Muscle of back (tissue), 13 donors: ENCODE data around the gene TBC1D3H. TPM values are rescaled to one million over a fixed set of nuclear protein-coding genes. Genes with fewer than 3 reads are reported as not detected.
"Not testable (repeated sequence)": the region's sequence is repeated elsewhere in the genome, so short reads cannot be mapped to it uniquely, and the experiment has no call there.

ENCODE experiments used
- DNase-seq, 3 donors: peaks; one replicate each; pipeline versions ENCODE4 v3.0.0 to v3.0.0-alpha.2; 2013
- long read RNA-seq, 9 donors: transcript quantifications; one replicate each; lab custom pipeline, GENCODE V29; 2026
- polyA plus RNA-seq, 10 donors: library from polyadenylated mRNA; unstranded; fragments of 120-200 nt; gene quantifications; one replicate each; pipeline ENCODE4 v1.2.1, GENCODE V29; 2013; ENCODE audit not compliant: insufficient read length in 10 of 10

TBC1D3H gene
- 1 to 10 TPM in 1 of 10 donors, not detected in 9; 9.4 TPM for polyA plus RNA-seq
- long read RNA-seq, donor 1: 0 reads
- long read RNA-seq, donor 2: 0 reads
- long read RNA-seq, donor 3: 0 reads
- long read RNA-seq, donor 4: 0 reads
- long read RNA-seq, donor 5: 0 reads
- long read RNA-seq, donor 6: 0 reads
- long read RNA-seq, donor 7: 0 reads
- long read RNA-seq, donor 8: 0 reads
- long read RNA-seq, donor 9: 0 reads

DNA sequence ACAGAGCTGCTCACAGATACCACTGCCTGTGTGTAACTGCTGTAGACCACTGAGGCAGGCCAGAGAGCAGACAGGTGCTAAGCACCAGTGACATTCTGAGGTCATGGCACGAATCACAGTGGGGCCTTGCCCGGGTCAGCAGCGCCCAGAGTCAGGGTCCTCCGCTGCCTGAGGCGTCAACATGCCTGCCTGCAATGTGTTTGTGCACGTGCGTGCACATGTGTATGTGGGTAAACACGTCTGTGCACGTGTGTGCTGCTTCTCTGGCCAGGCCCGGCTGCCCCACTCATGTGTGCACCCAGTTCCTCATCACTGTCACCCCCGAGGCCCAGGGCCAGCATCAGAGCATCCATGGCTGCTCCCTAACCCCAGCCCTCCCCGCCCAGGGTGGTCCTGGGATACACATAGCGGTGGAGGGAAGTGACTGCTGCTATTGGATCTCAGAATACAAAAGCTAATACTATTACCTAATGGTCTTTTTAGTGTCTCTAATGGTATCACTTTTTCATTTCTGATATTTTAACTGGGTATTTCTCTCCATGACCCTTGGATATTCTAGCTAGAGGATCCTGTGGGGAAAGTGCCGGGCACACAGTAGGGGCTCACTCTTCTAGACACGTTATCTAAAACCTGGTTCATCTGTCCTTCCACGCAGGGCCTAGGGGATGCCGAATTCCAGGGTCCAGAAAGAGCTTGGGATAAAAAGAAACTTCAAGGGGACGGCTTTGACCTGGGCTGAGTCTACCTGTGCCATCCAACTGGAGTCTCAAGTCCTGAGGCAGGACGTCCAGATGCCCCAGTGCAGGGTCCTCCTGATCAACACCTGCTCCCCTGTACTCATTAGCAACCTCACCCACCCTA lies at the start of gene TBC1D3H:
TSS of gene TBC1D3H (minus strand) at position 51 of the 861 bp plus-strand sequence. CDS start 1,540 bp downstream, outside the sequence.
- DNase-seq: peak in 1 of 3 donors; percentile 0

DNA sequence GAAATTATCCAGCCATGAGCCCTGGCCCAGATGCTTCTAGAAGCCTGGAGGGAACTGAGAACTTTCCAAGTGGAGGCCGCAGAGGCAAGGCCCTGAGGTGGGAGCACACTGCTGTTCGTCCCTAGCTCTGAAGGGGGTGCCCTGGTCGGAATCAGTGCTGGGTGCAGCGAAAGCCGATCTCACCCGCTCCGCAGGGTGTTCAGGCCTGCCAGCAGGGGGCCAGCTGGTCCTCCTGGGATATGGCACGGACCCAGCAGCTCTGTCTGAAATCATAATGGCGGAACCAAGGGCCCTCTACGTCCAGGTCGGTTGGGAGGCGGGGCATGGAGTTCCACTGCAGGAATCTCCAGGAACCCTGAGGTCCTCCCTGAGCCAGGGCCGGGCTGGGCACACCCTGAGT lies 40.7 kb upstream of the TBC1D3H start:
- not testable (repeated sequence) for DNase-seq

DNA sequence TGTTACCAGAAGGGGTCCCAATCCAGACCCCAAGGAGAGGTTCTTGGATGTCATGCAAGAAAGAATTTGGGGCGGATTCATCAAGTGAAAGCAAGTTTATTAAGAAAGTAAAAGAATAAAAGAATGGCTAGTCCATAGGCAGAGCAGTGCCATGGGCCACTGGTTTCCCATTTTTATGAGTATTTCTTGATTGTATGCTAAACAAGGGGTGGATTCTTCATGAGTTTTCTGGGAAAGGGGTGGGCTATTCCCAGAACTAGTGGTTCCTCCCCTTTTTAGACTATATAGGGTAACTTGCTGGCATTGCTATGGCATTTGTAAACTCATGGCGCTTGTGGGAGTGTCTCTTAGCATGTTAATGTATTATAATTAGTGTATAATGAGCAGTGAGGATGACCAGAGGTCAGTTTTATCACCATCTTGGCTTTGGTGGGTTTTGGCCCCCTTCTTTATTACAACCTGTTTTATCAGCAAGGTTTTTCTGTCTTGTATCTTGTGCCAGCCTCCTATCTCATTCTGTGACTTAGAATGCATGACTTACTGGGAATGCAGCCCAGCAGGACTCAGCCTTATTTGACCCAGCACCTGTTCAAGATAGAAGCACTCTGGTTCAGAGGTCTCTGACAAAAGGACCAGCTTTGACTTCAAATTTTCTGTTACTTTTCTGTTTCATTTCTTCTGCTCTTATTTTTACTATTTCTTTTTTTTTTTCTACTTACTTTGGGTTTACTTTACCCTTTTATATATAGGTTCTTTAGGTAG lies 27.1 kb upstream of the TBC1D3H start:
- DNase-seq: not testable (repeated sequence)

DNA sequence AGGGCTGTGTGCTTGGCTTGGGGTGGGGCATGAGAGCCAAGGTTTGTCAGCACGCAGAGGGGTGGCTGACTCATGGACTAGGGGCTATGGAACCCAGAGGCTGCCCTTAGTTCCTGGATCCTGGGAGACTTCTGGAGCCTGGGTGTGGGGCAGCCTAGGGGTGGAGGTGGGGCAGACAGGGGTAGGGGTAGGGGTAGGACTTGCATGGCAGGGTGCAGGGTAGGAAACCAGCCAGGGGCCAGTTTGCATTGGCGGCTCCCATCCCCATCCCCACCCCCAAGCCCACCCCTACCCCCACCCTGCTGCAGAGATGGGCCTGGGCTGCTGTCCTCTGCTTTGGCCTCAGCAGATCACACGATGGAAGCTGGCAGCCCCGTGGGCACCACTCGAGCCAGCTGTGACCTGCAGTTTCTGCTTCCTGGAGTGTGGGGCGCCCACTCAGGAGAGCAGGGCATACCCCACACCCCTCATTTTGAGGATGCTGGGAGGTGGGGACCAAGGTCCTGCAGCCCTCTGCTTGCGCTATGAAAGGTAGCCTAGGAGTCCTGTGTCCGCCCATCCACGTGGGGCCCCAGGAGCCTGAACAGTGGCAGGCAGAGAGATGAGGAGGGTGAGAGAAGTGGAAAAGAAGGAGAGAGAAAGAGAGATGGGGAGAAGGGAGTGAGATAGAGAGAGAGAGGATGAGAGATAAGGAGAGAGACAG lies 2.9 kb upstream of the TBC1D3H start:
- not testable (repeated sequence) for DNase-seq

DNA sequence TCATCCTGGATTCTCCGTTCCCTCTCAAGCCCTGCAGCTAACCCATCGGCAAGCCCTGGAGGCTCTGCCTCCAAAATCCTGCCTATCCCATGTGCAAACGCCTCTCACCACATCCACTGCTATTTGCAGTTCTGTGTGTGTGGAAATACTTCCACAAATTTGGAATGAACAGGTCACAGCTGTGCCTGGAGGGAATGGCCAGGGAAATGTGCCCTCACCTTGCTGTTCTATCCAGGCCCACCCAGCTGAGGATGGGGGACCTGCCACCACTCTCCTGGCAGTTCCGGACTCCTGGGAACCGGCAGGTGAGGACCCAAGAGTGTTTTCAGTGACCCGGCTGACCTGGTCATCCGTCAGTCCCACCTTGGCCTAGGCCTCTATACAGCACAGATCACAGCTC lies 12.3 kb downstream of the TBC1D3H start:
- DNase-seq: not testable (repeated sequence)

DNA sequence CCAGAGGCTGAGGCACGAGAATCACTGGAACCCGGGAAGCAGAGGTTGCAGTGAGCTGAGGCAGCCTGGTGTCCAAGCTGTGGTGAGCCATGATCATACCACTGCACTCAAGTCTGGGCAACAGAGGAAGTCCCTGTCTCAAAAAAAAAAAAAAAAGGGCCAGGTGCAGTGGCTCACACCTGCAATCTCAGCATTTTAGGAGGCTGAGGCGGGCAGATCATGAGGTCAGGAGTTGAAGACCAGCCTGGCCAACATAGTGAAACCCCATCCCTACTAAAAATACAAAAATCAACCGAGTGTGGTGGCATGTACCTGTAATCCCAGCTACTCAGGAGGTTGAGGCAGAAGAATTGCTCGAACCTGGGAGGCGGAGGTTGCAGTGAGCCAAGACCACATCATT lies 25.7 kb downstream of the TBC1D3H start:
- DNase-seq: not testable (repeated sequence)

Other genes starting within 250 kb of the TBC1D3H start
- gene TBC1D3B, start 211.8 kb downstream of the TBC1D3H start, polyA plus RNA-seq: 10 to 100 TPM in 3 of 10 donors, 1 to 10 TPM in 7; 2.9 to 16.2 (median 7.5) TPM
- gene CCL3L1, start 191.7 kb downstream of the TBC1D3H start, polyA plus RNA-seq: 10 to 100 TPM in 1 of 10 donors, 1 to 10 TPM in 3, under 1 TPM in 5, not detected in 1; 0.25 to 11.4 (median 0.95) TPM
- 10 to 100 TPM in 1 of 10 donors, 1 to 10 TPM in 6, under 1 TPM in 2, not detected in 1; 0.74 to 21.4 (median 2.5) TPM for gene CCL4L2, start 177.4 kb downstream of the TBC1D3H start, polyA plus RNA-seq
- gene TBC1D3I, start 123.9 kb downstream of the TBC1D3H start, polyA plus RNA-seq: 1 to 10 TPM in 3 of 10 donors, under 1 TPM in 1, not detected in 6; 0.82 to 2.9 (median 1.3) TPM
- gene TBC1D3G, start 64.6 kb downstream of the TBC1D3H start, polyA plus RNA-seq: 1 to 10 TPM in 2 of 10 donors, not detected in 8; 1.4 to 1.9 TPM
- gene ZNHIT3, start 98.2 kb upstream of the TBC1D3H start, polyA plus RNA-seq: 10 to 100 TPM; 48.3 to 63.5 (median 54.7) TPM
- 10 to 100 TPM; 19.5 to 49.0 (median 27.1) TPM for gene MYO19, start 146.4 kb upstream of the TBC1D3H start, polyA plus RNA-seq
- 10 to 100 TPM in 1 of 10 donors, 1 to 10 TPM in 9; 6.6 to 10.3 (median 8.4) TPM for gene PIGW, start 146.6 kb upstream of the TBC1D3H start, polyA plus RNA-seq
- 10 to 100 TPM; 38.7 to 68.7 (median 54.9) TPM for gene GGNBP2, start 156.5 kb upstream of the TBC1D3H start, polyA plus RNA-seq
- gene DHRS11, start 203.4 kb upstream of the TBC1D3H start, polyA plus RNA-seq: 1 to 10 TPM; 4.2 to 8.5 (median 5.9) TPM
- 1 to 10 TPM; 2.5 to 3.7 (median 3.3) TPM for gene MRM1, start 213.1 kb upstream of the TBC1D3H start, polyA plus RNA-seq